ENCODE measurements around the gene CRYBG2. TPM values are rescaled to one million over a fixed set of nuclear protein-coding genes. Genes with fewer than 3 reads are reported as not detected.
A peak's percentile ranks its signal among the peaks of the same experiment; 100 is the strongest.

CRYBG2 gene
- total and polyA plus RNA-seq, 3 donors from 2014 or later, result 4.9 to 12.9 (median 5.6) TPM

GRCh38 chr1:26306290-26307229 lies 47.4 kb downstream of the CRYBG2 start, which contains the start of gene UBXN11:
Gene UBXN11 (minus strand): TSS chr1:26306636. CDS start chr1:26302883, 3,753 bp downstream.
- Histone ChIP-seq H3K4me1 (peaks cover 6% of the 10 kb centered on the region), H3K27ac (peak within 1 kb of the TSS; percentile 27), H3K9me3 (no peaks in the 10 kb centered on the region), H3K36me3 (ENCODE audit: low read depth, missing control alignments) (no peaks in the 10 kb centered on the region), H3K4me3 (peak within 1 kb of the TSS; percentile 63 to 80), H3K27me3 (no peaks in the 10 kb centered on the region)
- intact Hi-C loops (cut with DNase I; ENCODE audit: low total_unique reads), result no loop called here
- peak; percentile 98 for DNase-seq
- TF ChIP-seq CTCF (IDR thresholded peaks at IDR 0.05), result no peak
- TF ChIP-seq POLR2A (IDR thresholded peaks at IDR 0.05), result no peak
- 2% methylated on average over 18 to 51 of the region's 51 CpGs for WGBS, 2 donors

GRCh38 chr1:26305667-26306289 lies 48.2 kb downstream of the CRYBG2 start:
- H3K9me3 ChIP-seq, result no peaks in the 10 kb centered on the region
- no peak for TF ChIP-seq POLR2A (IDR thresholded peaks at IDR 0.05)
- TF ChIP-seq CTCF (IDR thresholded peaks at IDR 0.05), result no peak
- H3K4me3 ChIP-seq, result peak overlapping the region; percentile 63 to 80
- DNase-seq, result no peak
- no peaks in the 10 kb centered on the region for H3K27me3 ChIP-seq
- no peaks in the 10 kb centered on the region for H3K36me3 ChIP-seq (ENCODE audit: low read depth, missing control alignments)
- intact Hi-C loops (cut with DNase I; ENCODE audit: low total_unique reads), result no loop called here
- peaks cover 6% of the 10 kb centered on the region for H3K4me1 ChIP-seq
- H3K27ac ChIP-seq, result peak overlapping the region; percentile 27
- WGBS, 2 donors, result 14 to 18% methylated on average over 8 of the region's 8 CpGs

- intact Hi-C loops (cut with DNase I; ENCODE audit: low total_unique reads), result no loop called here
- TF ChIP-seq CTCF (IDR thresholded peaks at IDR 0.05), result no peak
- TF ChIP-seq POLR2A (IDR thresholded peaks at IDR 0.05), result no peak
Measured at GRCh38 chr1:26302733-26303405, 51.1 kb downstream of the CRYBG2 start.

GRCh38 chr1:26300578-26301275 lies 53.2 kb downstream of the CRYBG2 start:
- 96% methylated on average over 7 to 11 of the region's 11 CpGs for WGBS, 2 donors
- intact Hi-C loops (cut with DNase I; ENCODE audit: low total_unique reads), result no loop called here

More at GRCh38 chr1:26302733-26303405, 51.1 kb downstream of the CRYBG2 start:
- Histone ChIP-seq H3K27me3 (no peaks in the 10 kb centered on the region), H3K4me3 (no peak overlapping the region), H3K9me3 (no peaks in the 10 kb centered on the region), H3K4me1 (peaks cover 6% of the 10 kb centered on the region), H3K36me3 (ENCODE audit: low read depth, missing control alignments) (no peaks in the 10 kb centered on the region), H3K27ac (no peak overlapping the region)
- DNase-seq, result no peak
- 68 to 79% methylated on average over 6 to 8 of the region's 8 CpGs for WGBS, 2 donors

More at GRCh38 chr1:26300578-26301275, 53.2 kb downstream of the CRYBG2 start:
- peaks cover 2% of the 10 kb centered on the region for H3K4me1 ChIP-seq
- no peak overlapping the region for H3K27ac ChIP-seq
- TF ChIP-seq POLR2A (IDR thresholded peaks at IDR 0.05) (no peak), CTCF (IDR thresholded peaks at IDR 0.05) (no peak)
- DNase-seq, result no peak
- H3K36me3 ChIP-seq (ENCODE audit: low read depth, missing control alignments), result no peaks in the 10 kb centered on the region
- no peak overlapping the region for H3K4me3 ChIP-seq
- H3K9me3 ChIP-seq, result no peaks in the 10 kb centered on the region
- no peaks in the 10 kb centered on the region for H3K27me3 ChIP-seq

Measured in testis (tissue), 3 donors.